GM06990 (cell line): ENCODE results near the gene ACTR8.
A peak's percentile ranks its signal among the peaks of the same experiment; 100 is the strongest.

Experiments used
- DNase-seq: peaks from one replicate; pipeline ENCODE4 v3.0.0-alpha.2; 2011; ENCODE audit not compliant: insufficient read length; ENCODE audit errors: extremely low read depth
- H3K27me3 ChIP-seq: replicated peaks from 2 replicates; pipeline ENCODE4 v1.6.0; 2011; ENCODE audit warnings: low read length; ENCODE audit not compliant: control insufficient read depth, insufficient read depth
- H3K36me3 ChIP-seq: 2 replicates; pipeline ENCODE4 v1.5.1; 2011; ENCODE audit warnings: low read length; ENCODE audit not compliant: control insufficient read depth, insufficient read depth
- H3K4me3 ChIP-seq: replicated peaks from 2 replicates; pipeline ENCODE4 v1.5.1; 2011; ENCODE audit warnings: low read depth, mild to moderate bottlenecking, control low read depth, low read length
- CTCF ChIP-seq: IDR thresholded peaks from 2 replicates; pipeline ENCODE4 v1.5.1; 2011; ENCODE audit warnings: low read length, control low read depth, mild to moderate bottlenecking, inconsistent platforms; ENCODE audit not compliant: insufficient read depth, poor library complexity, severe bottlenecking

Gene ACTR8

GRCh38 chr3:53846134-53846850, 35.7 kb downstream of the ACTR8 start, which contains the start of the genes CHDH and IL17RB:
TSS of gene CHDH (minus strand) at chr3:53846419. CDS start at chr3:53824008, 22,411 bp downstream.
TSS of gene IL17RB (plus strand) at chr3:53846568. CDS start at chr3:53846589, 21 bp downstream.
- DNase-seq, result peak; percentile 79
- no peak for TF ChIP-seq CTCF
- peak within 1 kb of the TSS; percentile 68 for H3K4me3 ChIP-seq
- H3K27me3 ChIP-seq, result no peaks in the 10 kb centered on the region
- no peaks in the 10 kb centered on the region for H3K36me3 ChIP-seq

GRCh38 chr3:53845881-53846133, 36.1 kb downstream of the ACTR8 start:
- TF ChIP-seq CTCF, result no peak
- H3K27me3 ChIP-seq, result no peaks in the 10 kb centered on the region
- DNase-seq, result peak; percentile 46
- H3K36me3 ChIP-seq, result no peaks in the 10 kb centered on the region
- H3K4me3 ChIP-seq, result peak overlapping the region; percentile 68

- DNase-seq, result no peak
- H3K4me3 ChIP-seq, result peak overlapping the region; percentile 68
- TF ChIP-seq CTCF, result peak; percentile 31
Measured at GRCh38 chr3:53845103-53845880, 36.7 kb downstream of the ACTR8 start.

GRCh38 chr3:53844262-53845102, 37.5 kb downstream of the ACTR8 start:
- no peaks in the 10 kb centered on the region for H3K36me3 ChIP-seq
- no peaks in the 10 kb centered on the region for H3K27me3 ChIP-seq
- peak overlapping the region; percentile 68; the same call in 1 of the 2 replicates for H3K4me3 ChIP-seq
- TF ChIP-seq CTCF, result no peak
- DNase-seq, result peak; percentile 34

More at GRCh38 chr3:53845103-53845880, 36.7 kb downstream of the ACTR8 start:
- Histone ChIP-seq H3K36me3 (no peaks in the 10 kb centered on the region), H3K27me3 (no peaks in the 10 kb centered on the region)

GRCh38 chr3:53843195-53844177, 38.5 kb downstream of the ACTR8 start:
- H3K36me3 ChIP-seq, result no peaks in the 10 kb centered on the region
- peak; percentile 62 for DNase-seq
- no peak for TF ChIP-seq CTCF
- peak overlapping the region; percentile 8; the same call in 1 of the 2 replicates for H3K4me3 ChIP-seq
- no peaks in the 10 kb centered on the region for H3K27me3 ChIP-seq
